B cell (primary cell): Measurements from ENCODE around the gene ZSCAN21. TPM values are rescaled to one million over a fixed set of nuclear protein-coding genes. Genes with fewer than 3 reads are reported as not detected.

Source experiments
- ATAC-seq: fragments of 200-7000 bp; cut with Tn5 transposase; one replicate; pipeline ENCODE4 v1.10.0; 2021; ENCODE audit warnings: low read depth, mild to moderate bottlenecking, moderate number of reproducible peaks, moderate library complexity
- CTCF ChIA-PET: fragments of 350-600 bp; sonication (Branson Sonifier 250); formaldehyde crosslinking; loops from one replicate; lab custom pipeline; 2021; ENCODE audit warnings: antibody characterized with exemption, inconsistent platforms; lab: Charles Lee
- POLR2A ChIA-PET: fragments of 350-600 bp; sonication (Branson Sonifier 250); formaldehyde crosslinking; loops from one replicate; lab custom pipeline; 2021; ENCODE audit warnings: antibody characterized with exemption; lab: Charles Lee
- DNase-seq: peaks from one replicate; pipeline ENCODE4 v3.0.0; 2013
- H2AFZ ChIP-seq: 2 replicates; pipeline ENCODE4 v1.6.1; 2012; ENCODE audit warnings: mild to moderate bottlenecking, low read depth, low read length; ENCODE audit not compliant: insufficient read depth, poor library complexity, severe bottlenecking
- H3K27ac ChIP-seq, 2 donors: 1 replicate in 1 of 2; 2 replicates in 1 of 2; pipeline ENCODE4 v1.5.1; 2012 to 2013; ENCODE audit warnings: low read length in 2 of 2, mild to moderate bottlenecking in 2 of 2, moderate library complexity in 1 of 2
- H3K27me3 ChIP-seq, 4 experiments: fragments of 200-600 bp in 1 of 4; sonication (generic) in 1 of 4; replicated peaks in 1 of 4; 1 replicate in 2 of 4; 2 replicates in 2 of 4; pipeline versions ENCODE4 v1.6.1 to v1.7.0; 2013 to 2016; ENCODE audit warnings: low read length in 3 of 4, mild to moderate bottlenecking in 2 of 4, mixed read lengths in 1 of 4, moderate library complexity in 1 of 4; ENCODE audit not compliant: insufficient read depth in 4 of 4, control insufficient read depth in 3 of 4; ENCODE audit errors: control extremely low read depth in 1 of 4
- H3K36me3 ChIP-seq, 2 experiments: replicated peaks in 1 of 2; 1 replicate in 1 of 2; 2 replicates in 1 of 2; pipeline versions ENCODE4 v1.6.1 to v1.7.1; 2013; ENCODE audit warnings: low read length in 1 of 2; ENCODE audit not compliant: insufficient read depth in 2 of 2, control insufficient read depth in 1 of 2; ENCODE audit errors: control extremely low read depth in 1 of 2, extremely low read depth in 1 of 2
- H3K4me1 ChIP-seq, 2 donors: fragments of 200-600 bp in 1 of 2; sonication (generic) in 1 of 2; 1 replicate in 1 of 2; 2 replicates in 1 of 2; pipeline versions ENCODE4 v1.5.1 to v1.6.1; 2013 to 2017; ENCODE audit warnings: low read length in 2 of 2; ENCODE audit not compliant: control insufficient read depth in 2 of 2, insufficient read depth in 2 of 2
- H3K4me2 ChIP-seq: replicated peaks from 2 replicates; pipeline ENCODE3; 2012; ENCODE audit warnings: mild to moderate bottlenecking, low read depth, low read length; ENCODE audit not compliant: poor library complexity, severe bottlenecking
- H3K4me3 ChIP-seq, 5 experiments: fragments of 200-600 bp in 1 of 5; sonication (generic) in 1 of 5; 1 replicate in 3 of 5; 2 replicates in 2 of 5; pipeline versions ENCODE4 v1.5.1 to v1.7.0; 2011 to 2016; ENCODE audit warnings: low read length in 4 of 5, mild to moderate bottlenecking in 4 of 5, low read depth in 2 of 5, control low read depth in 1 of 5, moderate library complexity in 1 of 5; ENCODE audit not compliant: insufficient read depth in 1 of 5; ENCODE audit errors: control extremely low read depth in 1 of 5, extremely low read depth in 1 of 5
- H3K79me2 ChIP-seq: fragments of 200-600 bp; sonication (generic); one replicate; pipeline ENCODE4 v1.6.0; 2016; ENCODE audit warnings: low read length; ENCODE audit not compliant: control insufficient read depth, insufficient read depth
- H3K9ac ChIP-seq: fragments of 200-600 bp; sonication (generic); 2 replicates; pipeline ENCODE4 v1.6.1; 2017; ENCODE audit warnings: mild to moderate bottlenecking, low read length, moderate library complexity
- H3K9me3 ChIP-seq, 3 donors: one replicate each; pipeline versions ENCODE4 v1.6.1 to v1.7.1; 2013; ENCODE audit warnings: low read length in 2 of 3; ENCODE audit not compliant: control insufficient read depth in 2 of 3, insufficient read depth in 1 of 3; ENCODE audit errors: control extremely low read depth in 1 of 3
- H4K20me1 ChIP-seq: 2 replicates; pipeline ENCODE4 v1.6.0; 2012; ENCODE audit warnings: mild to moderate bottlenecking, low read length; ENCODE audit not compliant: insufficient read depth, control insufficient read depth, poor library complexity, severe bottlenecking
- H3K27ac Mint-ChIP-seq: one replicate; pipeline ENCODE4 v1.8.0; 2021; ENCODE audit warnings: mixed read lengths
- H3K27me3 Mint-ChIP-seq: one replicate; pipeline ENCODE4 v1.8.0; 2021; ENCODE audit warnings: mixed read lengths
- H3K4me1 Mint-ChIP-seq: one replicate; pipeline ENCODE4 v1.8.0; 2021; ENCODE audit warnings: mixed read lengths
- H3K4me3 Mint-ChIP-seq: one replicate; pipeline ENCODE4 v1.8.0; 2021; ENCODE audit warnings: mixed read lengths
- H3K9me3 Mint-ChIP-seq: one replicate; pipeline ENCODE4 v1.8.0; 2022; ENCODE audit warnings: mixed read lengths; ENCODE audit not compliant: insufficient read depth
- CTCF ChIP-seq: fragments of 200-600 bp; IDR thresholded peaks from one replicate; pipeline ENCODE4 v1.8.0; 2022; ENCODE audit warnings: antibody characterized with exemption, mild to moderate bottlenecking
- EZH2 ChIP-seq: IDR thresholded peaks from 2 replicates; pipeline ENCODE4 v1.6.1; 2012; ENCODE audit warnings: borderline replicate concordance, low read depth, mild to moderate bottlenecking, moderate library complexity, low read length; ENCODE audit not compliant: insufficient read depth, poor library complexity, severe bottlenecking
- WGBS: methylation state at CpG from one replicate; pipeline ENCODE4 v1.1.5; 2013; ENCODE audit warnings: missing lambda C conversion rate; ENCODE audit not compliant: insufficient coverage; 5-methylcytosine and 5-hydroxymethylcytosine counted together
- intact Hi-C: fragments of 100-400 bp; cut with micrococcal nuclease; formaldehyde crosslinking; loops from one replicate; pipeline ENCODE4 v1.10.0; 2022
- polyA plus RNA-seq: library from polyadenylated mRNA; depleted of rRNA; stranded (reverse); fragments of >200 nt; gene quantifications from 2 replicates; pipeline ENCODE4 v1.2.3, GENCODE V29; 2012
- small RNA-seq: library from RNA; depleted of rRNA; stranded (forward); fragments of <200 nt; gene quantifications from one replicate; pipeline ENCODE3, GENCODE V24; 2012; ENCODE audit warnings: low replicate concordance, low read depth; ENCODE audit not compliant: insufficient read length
- total RNA-seq, 2 donors: library from RNA; stranded (reverse); fragments of 120-200 nt in 1 of 2; gene quantifications; 1 replicate in 1 of 2; 2 replicates in 1 of 2; pipeline versions ENCODE4 v1.2.3 to v1.2.4, GENCODE V29; 2013 to 2022

Gene ZSCAN21
- total and polyA plus RNA-seq, 2 donors (not counting 1 experiment from before 2014, with no cell fraction given), result 6.7 to 13.2 TPM

GRCh38 chr7:100111156-100111555 lies 61.6 kb downstream of the ZSCAN21 start:
- ATAC-seq, result no peak
- Mint-ChIP-seq H3K4me3 (no peak overlapping the region), H3K27me3 (no peaks in the 10 kb centered on the region), H3K4me1 (no peaks in the 10 kb centered on the region), H3K9me3 (no peaks in the 10 kb centered on the region), H3K27ac (no peak overlapping the region)
- Histone ChIP-seq H2AFZ (no peak overlapping the region), H3K4me1 (no peaks in the 10 kb centered on the region), H3K27me3 (no peaks in the 10 kb centered on the region), H3K36me3 (peaks cover 0 to 51% of the 10 kb centered on the region in 2 experiments), H3K4me3 (no peak overlapping the region), H3K27ac (no peak overlapping the region), H4K20me1 (no peaks in the 10 kb centered on the region), H3K4me2 (no peak overlapping the region), H3K9me3 (no peaks in the 10 kb centered on the region), H3K79me2 (peaks cover 3% of the 10 kb centered on the region), H3K9ac (no peak overlapping the region)
- TF ChIP-seq EZH2, result no peak
- no peak for TF ChIP-seq CTCF
- POLR2A ChIA-PET, result no interaction called here
- no peak for DNase-seq
- CTCF ChIA-PET, result no interaction called here
- intact Hi-C loops, result no loop called here
- WGBS, result 100% methylated on average over 6 of the region's 7 CpGs

GRCh38 chr7:100111914-100112313 lies 62.3 kb downstream of the ZSCAN21 start:
- Mint-ChIP-seq H3K4me3 (no peak overlapping the region), H3K27me3 (no peaks in the 10 kb centered on the region), H3K9me3 (no peaks in the 10 kb centered on the region), H3K4me1 (no peaks in the 10 kb centered on the region), H3K27ac (no peak overlapping the region)
- Histone ChIP-seq H3K36me3 (peaks cover 0 to 45% of the 10 kb centered on the region in 2 experiments), H3K4me1 (no peaks in the 10 kb centered on the region), H3K4me2 (no peak overlapping the region), H3K27me3 (no peaks in the 10 kb centered on the region), H2AFZ (no peak overlapping the region), H4K20me1 (no peaks in the 10 kb centered on the region), H3K9me3 (no peaks in the 10 kb centered on the region), H3K79me2 (peaks cover 3% of the 10 kb centered on the region), H3K4me3 (no peak overlapping the region), H3K27ac (no peak overlapping the region), H3K9ac (no peak overlapping the region)
- DNase-seq (no peak), ATAC-seq (no peak)
- ChIA-PET POLR2A (no interaction called here), CTCF (no interaction called here)
- WGBS, result 87% methylated on average over 12 of the region's 13 CpGs
- intact Hi-C loops, result no loop called here
- TF ChIP-seq EZH2, result no peak
- no peak for TF ChIP-seq CTCF

Small RNA genes lying within 50 kb of the gene (small RNA-seq; reads per million reads assigned to genes)
- 1,332 reads per million, percentile 98 among the genes with 10 or more reads in this experiment for gene MIR106B
- gene MIR25, result 1,945 reads per million, percentile 99 among the genes with 10 or more reads in this experiment
- gene MIR93, result 250 reads per million, percentile 96 among the genes with 10 or more reads in this experiment

Other genes starting within 250 kb of the ZSCAN21 start
- gene CYP3A43, start 221.8 kb upstream of the ZSCAN21 start, total RNA-seq, result not detected in 2 replicates
- gene CYP3A43, start 221.8 kb upstream of the ZSCAN21 start, polyA plus RNA-seq, result not detected in 2 replicates
- 1.2 and 1.3 TPM in 2 replicates for gene OR2AE1, start 172.7 kb upstream of the ZSCAN21 start, total RNA-seq
- 0.22 and 0.43 TPM in 2 replicates for gene OR2AE1, start 172.7 kb upstream of the ZSCAN21 start, polyA plus RNA-seq
- 56.7 and 58.1 TPM in 2 replicates for gene TRIM4, start 130.2 kb upstream of the ZSCAN21 start, total RNA-seq
- 14.2 and 15.1 TPM in 2 replicates for gene TRIM4, start 130.2 kb upstream of the ZSCAN21 start, polyA plus RNA-seq
- gene GJC3, start 120.2 kb upstream of the ZSCAN21 start, total RNA-seq, result not detected in 2 replicates
- gene GJC3, start 120.2 kb upstream of the ZSCAN21 start, polyA plus RNA-seq, result not detected in 2 replicates
- not detected in 2 replicates for gene AZGP1, start 73.7 kb upstream of the ZSCAN21 start, total RNA-seq
- not detected in 2 replicates for gene AZGP1, start 73.7 kb upstream of the ZSCAN21 start, polyA plus RNA-seq
- gene ZKSCAN1, start 34.2 kb upstream of the ZSCAN21 start, total RNA-seq, result 89.3 and 97.4 TPM in 2 replicates
- 12.9 and 14.0 TPM in 2 replicates for gene ZKSCAN1, start 34.2 kb upstream of the ZSCAN21 start, polyA plus RNA-seq
- 44.8 and 48.5 TPM in 2 replicates for gene ZNF3, start 31.9 kb downstream of the ZSCAN21 start, total RNA-seq
- 19.2 and 21.5 TPM in 2 replicates for gene ZNF3, start 31.9 kb downstream of the ZSCAN21 start, polyA plus RNA-seq
- 75.1 and 79.6 TPM in 2 replicates for gene COPS6, start 39.2 kb downstream of the ZSCAN21 start, total RNA-seq
- gene COPS6, start 39.2 kb downstream of the ZSCAN21 start, polyA plus RNA-seq, result 68.6 and 76.5 TPM in 2 replicates
- 147 and 154 TPM in 2 replicates for gene MCM7, start 51.6 kb downstream of the ZSCAN21 start, total RNA-seq
- gene MCM7, start 51.6 kb downstream of the ZSCAN21 start, polyA plus RNA-seq, result 171 and 190 TPM in 2 replicates
- 17.6 and 18.3 TPM in 2 replicates for gene AP4M1, start 51.9 kb downstream of the ZSCAN21 start, total RNA-seq
- gene AP4M1, start 51.9 kb downstream of the ZSCAN21 start, polyA plus RNA-seq, result 7.7 and 9.0 TPM in 2 replicates
- 65.2 and 65.8 TPM in 2 replicates for gene TAF6, start 69.6 kb downstream of the ZSCAN21 start, total RNA-seq
- gene TAF6, start 69.6 kb downstream of the ZSCAN21 start, polyA plus RNA-seq, result 35.5 and 48.3 TPM in 2 replicates
- 13.9 and 16.8 TPM in 2 replicates for gene CNPY4, start 69.9 kb downstream of the ZSCAN21 start, total RNA-seq
- gene CNPY4, start 69.9 kb downstream of the ZSCAN21 start, polyA plus RNA-seq, result 8.0 and 9.0 TPM in 2 replicates
- gene MBLAC1, start 77.2 kb downstream of the ZSCAN21 start, total RNA-seq, result 4.5 TPM in 2 replicates
- 1.4 and 1.6 TPM in 2 replicates for gene MBLAC1, start 77.2 kb downstream of the ZSCAN21 start, polyA plus RNA-seq
- 214 TPM in 2 replicates for gene LAMTOR4, start 99.1 kb downstream of the ZSCAN21 start, total RNA-seq
- gene LAMTOR4, start 99.1 kb downstream of the ZSCAN21 start, polyA plus RNA-seq, result 393 and 448 TPM in 2 replicates
- gene TRAPPC14, start 108.9 kb downstream of the ZSCAN21 start, total RNA-seq, result 71.2 and 75.8 TPM in 2 replicates
- 55.3 and 64.8 TPM in 2 replicates for gene TRAPPC14, start 108.9 kb downstream of the ZSCAN21 start, polyA plus RNA-seq
- gene GAL3ST4, start 118.8 kb downstream of the ZSCAN21 start, total RNA-seq, result 0.44 and 0.74 TPM in 2 replicates
- 1.1 and 3.0 TPM in 2 replicates for gene GAL3ST4, start 118.8 kb downstream of the ZSCAN21 start, polyA plus RNA-seq
- 4.1 and 6.1 TPM in 2 replicates for gene GPC2, start 127.6 kb downstream of the ZSCAN21 start, total RNA-seq
- gene GPC2, start 127.6 kb downstream of the ZSCAN21 start, polyA plus RNA-seq, result 3.9 and 7.7 TPM in 2 replicates
- 22.0 and 24.8 TPM in 2 replicates for gene STAG3, start 128.1 kb downstream of the ZSCAN21 start, total RNA-seq
- 10.8 and 33.4 TPM in 2 replicates for gene STAG3, start 128.1 kb downstream of the ZSCAN21 start, polyA plus RNA-seq
- gene PVRIG, start 170.2 kb downstream of the ZSCAN21 start, total RNA-seq, result 51.2 and 51.4 TPM in 2 replicates
- 6.7 and 16.2 TPM in 2 replicates for gene PVRIG, start 170.2 kb downstream of the ZSCAN21 start, polyA plus RNA-seq